AG09309 (cell line): ENCODE data around the gene ITCH.

Experiments
- DNase-seq: peaks from one replicate; pipeline ENCODE4 v3.0.0-alpha.2; 2010; ENCODE audit warnings: low read depth
- H3K4me3 ChIP-seq: 2 replicates; pipeline ENCODE4 v1.5.1; 2011; ENCODE audit warnings: mild to moderate bottlenecking, low read depth, low read length, moderate library complexity; ENCODE audit not compliant: control insufficient read depth
- CTCF ChIP-seq: IDR thresholded peaks from 2 replicates; pipeline ENCODE4 v1.5.1; 2011; ENCODE audit warnings: mild to moderate bottlenecking, low read depth, low read length, inconsistent platforms; ENCODE audit not compliant: insufficient read depth, control insufficient read depth; ENCODE audit errors: missing control alignments

The ITCH gene

GRCh38 chr20:34540596-34541263, 177.7 kb downstream of the ITCH start:
- DNase-seq, result no peak
- no peak overlapping the region for H3K4me3 ChIP-seq
- no peak for TF ChIP-seq CTCF

- DNase-seq, result no peak
- TF ChIP-seq CTCF, result no peak
- H3K4me3 ChIP-seq, result no peak overlapping the region
These were observed 178.3 kb downstream of the ITCH start for GRCh38 chr20:34541264-34541901.

- H3K4me3 ChIP-seq, result no peak overlapping the region
- TF ChIP-seq CTCF, result no peak
- DNase-seq, result no peak
These were observed 178.8 kb downstream of the ITCH start for GRCh38 chr20:34541917-34542316.

- DNase-seq, result no peak
- no peak overlapping the region for H3K4me3 ChIP-seq
- TF ChIP-seq CTCF, result no peak
These were observed 179.4 kb downstream of the ITCH start for GRCh38 chr20:34542439-34542838.

GRCh38 chr20:34543463-34544056, 180.5 kb downstream of the ITCH start:
- no peak for TF ChIP-seq CTCF
- H3K4me3 ChIP-seq, result no peak overlapping the region
- DNase-seq, result no peak

- no peak for TF ChIP-seq CTCF
- no peak for DNase-seq
- no peak overlapping the region for H3K4me3 ChIP-seq
These were observed 181.2 kb downstream of the ITCH start for GRCh38 chr20:34544109-34544796.
